Activated CD8-positive, alpha-beta memory T cell treated with anti-CD3 and anti-CD28 coated beads for 48 hours (primary cell): ENCODE measurements around the gene CRIM1.

ENCODE experiments used
- DNase-seq, 3 experiments: peaks; one replicate each; pipeline ENCODE4 v3.0.0-alpha.2; 2020; ENCODE audit warnings: low read depth in 2 of 3, low spot score in 2 of 3

The CRIM1 gene

GRCh38 chr2:36513661-36514060, 158.1 kb downstream of the CRIM1 start:
- DNase-seq = no peak

GRCh38 chr2:36515538-36515937, 160.0 kb downstream of the CRIM1 start:
- no peak for DNase-seq

- DNase-seq = no peak
These were observed 160.7 kb downstream of the CRIM1 start for GRCh38 chr2:36516136-36516870.

- DNase-seq = no peak
These were observed 164.9 kb downstream of the CRIM1 start for GRCh38 chr2:36520431-36520830.

- no peak for DNase-seq
These were observed 167.6 kb downstream of the CRIM1 start for GRCh38 chr2:36523153-36523552.

GRCh38 chr2:36525245-36525644, 169.7 kb downstream of the CRIM1 start:
- no peak for DNase-seq

GRCh38 chr2:36526226-36526625, 170.6 kb downstream of the CRIM1 start:
- DNase-seq = no peak

- no peak for DNase-seq
These were observed 172.7 kb downstream of the CRIM1 start for GRCh38 chr2:36528274-36528673.

GRCh38 chr2:36528766-36529392, 173.3 kb downstream of the CRIM1 start:
- DNase-seq = no peak

- no peak for DNase-seq
These were observed 174.8 kb downstream of the CRIM1 start for GRCh38 chr2:36530178-36530982.

- no peak for DNase-seq
These were observed 175.4 kb downstream of the CRIM1 start for GRCh38 chr2:36530983-36531354.

GRCh38 chr2:36534275-36534799, 178.8 kb downstream of the CRIM1 start:
- DNase-seq = no peak

- DNase-seq = no peak
These were observed 179.5 kb downstream of the CRIM1 start for GRCh38 chr2:36535099-36535498.

- no peak for DNase-seq
These were observed 181.2 kb downstream of the CRIM1 start for GRCh38 chr2:36536776-36537175.

GRCh38 chr2:36538335-36538734, 182.8 kb downstream of the CRIM1 start:
- DNase-seq = no peak

- DNase-seq = no peak
These were observed 184.1 kb downstream of the CRIM1 start for GRCh38 chr2:36539631-36540030.

- no peak for DNase-seq
These were observed 185.6 kb downstream of the CRIM1 start for GRCh38 chr2:36540986-36541754.

- no peak for DNase-seq
These were observed 186.5 kb downstream of the CRIM1 start for GRCh38 chr2:36541891-36542595.

GRCh38 chr2:36544638-36545338, 189.2 kb downstream of the CRIM1 start:
- DNase-seq = no peak

GRCh38 chr2:36545871-36546416, 190.4 kb downstream of the CRIM1 start:
- DNase-seq = no peak
